HUES64 (cell line): ENCODE measurements around the gene PHACTR2.

ENCODE experiments used
- H3K27ac ChIP-seq: 2 replicates; pipeline ENCODE4 v1.7.0; 2013; ENCODE audit warnings: low read depth, low read length, inconsistent platforms
- H3K27me3 ChIP-seq: 2 replicates; pipeline ENCODE4 v1.6.1; 2013; ENCODE audit warnings: mild to moderate bottlenecking, low read length; ENCODE audit not compliant: insufficient read depth
- H3K36me3 ChIP-seq: 2 replicates; pipeline ENCODE4 v1.6.1; 2013; ENCODE audit warnings: mild to moderate bottlenecking, low read length; ENCODE audit not compliant: insufficient read depth
- H3K4me1 ChIP-seq: 2 replicates; pipeline ENCODE4 v1.6.1; 2013; ENCODE audit warnings: mild to moderate bottlenecking, low read length, moderate library complexity; ENCODE audit not compliant: insufficient read depth
- H3K4me3 ChIP-seq: 2 replicates; pipeline ENCODE4 v1.5.1; 2013; ENCODE audit warnings: mild to moderate bottlenecking, low read length, moderate library complexity
- H3K9ac ChIP-seq: 2 replicates; pipeline ENCODE4 v1.6.1; 2013; ENCODE audit warnings: mild to moderate bottlenecking, low read depth, low read length
- H3K9me3 ChIP-seq: 2 replicates; pipeline ENCODE4 v1.6.1; 2013; ENCODE audit warnings: low read depth, low read length; ENCODE audit not compliant: insufficient read depth
- WGBS: fragments of 150-250, 120-280 bp; methylation state at CpG from one replicate; pipeline ENCODE4 v1.1.7; 2013; ENCODE audit warnings: missing lambda C conversion rate; 5-methylcytosine and 5-hydroxymethylcytosine counted together

PHACTR2 gene

DNA sequence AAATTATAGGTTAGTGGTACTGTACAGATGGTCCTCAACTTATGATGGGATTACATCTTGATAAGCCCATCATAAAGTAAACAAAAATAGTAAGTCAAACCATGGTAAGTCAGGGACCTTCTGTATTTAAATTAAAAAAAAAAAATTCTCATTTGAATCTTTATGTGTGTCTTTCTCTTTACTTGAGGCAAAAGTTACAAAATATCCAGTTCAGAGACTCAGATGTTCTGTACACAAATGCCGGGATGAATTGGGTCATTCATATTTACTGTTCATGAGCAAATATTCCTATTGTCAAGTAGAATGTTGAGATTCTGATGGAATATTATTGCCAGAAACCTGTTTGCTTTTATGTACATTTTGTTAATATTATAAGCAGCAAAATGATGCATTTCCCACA is 13.4 kb downstream of the PHACTR2 start:
- Histone ChIP-seq H3K4me1 (peaks cover 81% of the 10 kb centered on the region), H3K36me3 (no peaks in the 10 kb centered on the region), H3K27ac (no peak overlapping the region; the same call in 1 of the 2 replicates), H3K4me3 (no peak overlapping the region), H3K9ac (no peak overlapping the region), H3K27me3 (no peaks in the 10 kb centered on the region), H3K9me3 (no peaks in the 10 kb centered on the region)
- 100% methylated on average over 1 of the region's 1 CpG for WGBS

GRCh38 chr6:143691900-143692636 is 14.3 kb downstream of the PHACTR2 start:
- WGBS, result 82% methylated on average over 6 of the region's 7 CpGs

DNA sequence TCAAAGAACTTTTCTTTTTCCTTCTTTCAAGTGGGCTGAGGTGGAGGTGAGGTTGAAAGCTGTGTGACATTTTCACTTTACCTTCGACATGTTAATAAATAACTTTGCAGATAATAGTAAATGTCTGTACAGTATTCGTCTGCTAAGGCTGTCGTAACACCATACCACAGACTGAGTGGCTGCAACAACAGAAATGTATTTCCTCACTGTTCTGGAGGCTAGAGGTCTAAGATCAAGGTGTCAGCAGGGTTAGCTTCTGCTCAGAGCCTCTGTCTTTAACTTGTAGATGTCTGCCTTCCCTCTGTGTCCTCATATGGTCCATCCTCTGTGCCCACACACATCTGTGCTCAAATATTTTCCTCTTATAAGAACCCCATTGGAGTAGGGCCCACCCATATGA is 14.9 kb downstream of the PHACTR2 start:
- no peaks in the 10 kb centered on the region for H3K9me3 ChIP-seq
- H3K4me1 ChIP-seq, result peaks cover 85% of the 10 kb centered on the region
- H3K36me3 ChIP-seq, result no peaks in the 10 kb centered on the region
- no peak overlapping the region for H3K27ac ChIP-seq
- H3K27me3 ChIP-seq, result no peaks in the 10 kb centered on the region
- no peak overlapping the region for H3K4me3 ChIP-seq
- no peak overlapping the region for H3K9ac ChIP-seq
- WGBS, result 87% methylated on average over 2 of the region's 3 CpGs

More at GRCh38 chr6:143691900-143692636, 14.3 kb downstream of the PHACTR2 start:
- H3K9me3 ChIP-seq, result no peaks in the 10 kb centered on the region
- H3K36me3 ChIP-seq, result no peaks in the 10 kb centered on the region
- no peaks in the 10 kb centered on the region for H3K27me3 ChIP-seq
- H3K9ac ChIP-seq, result no peak overlapping the region
- H3K4me1 ChIP-seq, result peaks cover 85% of the 10 kb centered on the region
- no peak overlapping the region for H3K4me3 ChIP-seq
- 0 out of 2 replicates have a peak overlapping the region, but pooled peaks have one; percentile 2 for H3K27ac ChIP-seq

GRCh38 chr6:143694013-143694412 is 16.2 kb downstream of the PHACTR2 start:
- Histone ChIP-seq H3K27ac (no peak overlapping the region), H3K4me3 (no peak overlapping the region), H3K9me3 (no peaks in the 10 kb centered on the region), H3K27me3 (no peaks in the 10 kb centered on the region), H3K36me3 (no peaks in the 10 kb centered on the region), H3K9ac (no peak overlapping the region), H3K4me1 (peaks cover 82% of the 10 kb centered on the region)
- 93% methylated on average over 2 of the region's 2 CpGs for WGBS

- Histone ChIP-seq H3K36me3 (no peaks in the 10 kb centered on the region), H3K9me3 (no peaks in the 10 kb centered on the region), H3K9ac (no peak overlapping the region), H3K27ac (no peak overlapping the region), H3K4me3 (no peak overlapping the region), H3K27me3 (no peaks in the 10 kb centered on the region), H3K4me1 (peaks cover 77% of the 10 kb centered on the region)
- WGBS, result 71% methylated on average over 7 of the region's 7 CpGs
Measured at GRCh38 chr6:143694560-143694959, 16.8 kb downstream of the PHACTR2 start.

DNA sequence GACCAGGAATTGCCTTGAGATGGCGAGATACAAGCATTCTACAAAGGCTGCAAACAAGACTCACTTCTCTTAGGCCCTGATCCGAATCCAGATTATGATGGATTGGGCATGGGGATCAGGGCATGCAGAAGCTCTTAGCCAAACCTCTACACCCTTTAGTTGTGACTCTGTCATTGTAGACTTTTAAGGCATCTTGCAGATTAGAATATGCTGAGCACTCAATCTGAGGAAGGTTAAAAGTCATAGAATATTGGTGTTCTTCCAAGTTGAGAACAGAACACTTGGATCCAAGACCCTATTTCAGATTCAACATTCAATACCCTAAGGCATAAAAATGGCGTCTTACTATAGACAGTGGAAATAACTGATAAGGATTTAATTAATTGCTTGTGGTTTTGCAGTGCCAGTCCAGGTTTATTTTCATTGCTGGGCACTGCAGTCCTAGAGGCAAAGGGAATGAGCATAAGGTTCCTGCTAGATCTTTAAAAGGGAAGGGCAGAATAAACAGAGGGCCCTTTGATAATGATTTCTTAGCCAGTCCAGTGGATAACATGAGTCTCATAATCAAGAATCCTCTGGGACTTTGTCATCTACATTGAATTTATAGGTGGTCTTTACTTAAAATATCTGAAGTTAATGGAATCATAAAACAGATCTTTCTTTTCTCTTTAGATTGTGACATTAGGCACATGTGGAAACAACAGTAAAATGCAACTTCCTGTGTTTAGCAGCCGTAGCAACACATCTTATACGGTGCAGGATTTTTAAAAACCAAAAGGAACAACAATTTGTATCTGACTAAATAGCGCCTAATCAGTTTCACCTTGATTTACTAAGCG is 17.6 kb downstream of the PHACTR2 start:
- 91% methylated on average over 7 of the region's 7 CpGs for WGBS
- Histone ChIP-seq H3K27ac (no peak overlapping the region), H3K27me3 (no peaks in the 10 kb centered on the region)

DNA sequence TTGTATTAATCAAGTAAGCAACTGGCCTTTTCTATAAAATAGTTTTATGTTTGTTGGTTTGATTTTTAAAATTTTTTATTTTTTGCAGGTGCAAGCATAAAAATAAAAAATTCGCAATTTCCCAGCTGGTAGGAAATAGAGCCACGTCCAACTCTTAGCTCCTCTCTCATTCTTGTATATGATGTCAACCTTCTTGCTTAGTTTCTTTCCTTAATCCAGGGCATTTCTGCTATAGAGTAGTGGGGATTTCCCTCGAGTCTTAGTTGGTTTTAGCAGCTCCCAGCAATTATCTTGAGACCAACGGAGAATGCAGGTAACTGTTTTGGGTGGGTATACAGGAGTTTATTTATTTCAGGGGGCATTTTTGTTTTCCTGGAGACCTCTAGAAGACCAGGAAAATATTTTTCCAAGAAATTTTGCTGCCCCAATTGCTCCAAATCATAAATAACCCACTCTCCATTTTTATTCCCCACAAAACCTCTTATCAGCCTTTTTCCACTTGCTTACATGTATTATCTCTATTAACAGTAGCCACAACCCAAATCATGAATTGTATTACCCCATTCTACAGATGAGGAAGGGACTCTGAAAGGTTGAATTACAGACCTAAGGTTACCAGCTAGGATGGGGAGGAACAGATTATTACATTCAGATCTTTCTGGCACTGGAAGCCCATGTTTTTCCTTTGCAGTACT is 18.4 kb downstream of the PHACTR2 start:
- Histone ChIP-seq H3K4me1 (peaks cover 71% of the 10 kb centered on the region), H3K36me3 (no peaks in the 10 kb centered on the region), H3K27ac (no peak overlapping the region), H3K4me3 (no peak overlapping the region), H3K9ac (no peak overlapping the region), H3K9me3 (no peaks in the 10 kb centered on the region), H3K27me3 (no peaks in the 10 kb centered on the region)
- 77% methylated on average over 4 of the region's 4 CpGs for WGBS

More for the DNA sequence above, 17.6 kb downstream of the PHACTR2 start:
- H3K9ac ChIP-seq, result no peak overlapping the region
- H3K9me3 ChIP-seq, result no peaks in the 10 kb centered on the region
- peaks cover 71% of the 10 kb centered on the region for H3K4me1 ChIP-seq
- H3K4me3 ChIP-seq, result no peak overlapping the region
- H3K36me3 ChIP-seq, result no peaks in the 10 kb centered on the region

DNA sequence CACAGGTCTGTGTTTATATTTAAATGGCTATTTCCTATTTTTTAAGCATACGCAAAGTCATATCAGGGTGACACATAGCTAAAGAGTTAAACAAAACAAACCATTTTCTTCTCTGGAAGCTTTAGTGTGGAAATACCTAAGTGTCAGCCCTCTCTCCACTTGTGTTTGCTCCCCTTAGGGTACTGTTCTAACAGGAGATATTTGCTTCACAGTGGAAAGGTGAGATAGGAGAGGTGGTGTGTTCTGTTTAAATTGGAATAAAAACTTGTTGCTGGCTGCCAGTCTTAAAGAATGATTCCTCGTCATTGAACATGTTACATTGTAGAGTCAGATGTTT is 18.9 kb downstream of the PHACTR2 start:
- no peak overlapping the region for H3K27ac ChIP-seq
- H3K9me3 ChIP-seq, result no peaks in the 10 kb centered on the region
- H3K9ac ChIP-seq, result no peak overlapping the region
- no peak overlapping the region for H3K4me3 ChIP-seq
- no peaks in the 10 kb centered on the region for H3K36me3 ChIP-seq
- H3K4me1 ChIP-seq, result peaks cover 66% of the 10 kb centered on the region
- no peaks in the 10 kb centered on the region for H3K27me3 ChIP-seq
- 90% methylated on average over 2 of the region's 2 CpGs for WGBS

- Histone ChIP-seq H3K27ac (no peak overlapping the region), H3K27me3 (no peaks in the 10 kb centered on the region), H3K36me3 (no peaks in the 10 kb centered on the region), H3K4me1 (peaks cover 60% of the 10 kb centered on the region), H3K9me3 (no peaks in the 10 kb centered on the region), H3K4me3 (no peak overlapping the region), H3K9ac (no peak overlapping the region)
- WGBS, result 86% methylated on average over 1 of the region's 2 CpGs
Measured at GRCh38 chr6:143697076-143697800, 19.5 kb downstream of the PHACTR2 start.

GRCh38 chr6:143698329-143698728 is 20.6 kb downstream of the PHACTR2 start:
- H3K27me3 ChIP-seq, result no peaks in the 10 kb centered on the region
- H3K9me3 ChIP-seq, result no peaks in the 10 kb centered on the region
- 96% methylated on average over 3 of the region's 3 CpGs for WGBS
- no peak overlapping the region for H3K9ac ChIP-seq
- H3K27ac ChIP-seq, result no peak overlapping the region
- H3K36me3 ChIP-seq, result no peaks in the 10 kb centered on the region
- peaks cover 53% of the 10 kb centered on the region for H3K4me1 ChIP-seq
- no peak overlapping the region for H3K4me3 ChIP-seq
